ENCODE measurements around the gene DCLRE1B.
"Not testable (repeated sequence)": the region's sequence is repeated elsewhere in the genome, so short reads cannot be mapped to it uniquely, and the experiment has no call there.

The DCLRE1B gene

GRCh38 chr1:113947388-113948107, 42.4 kb downstream of the DCLRE1B start:
- Histone ChIP-seq H2AFZ (ENCODE audit: low read length) (no peak overlapping the region), H3K4me3 (ENCODE audit: low read depth, low read length, poor library complexity, severe bottlenecking) (peak overlapping the region; percentile 1), H3K79me2 (ENCODE audit: insufficient read depth, low read length) (peaks cover 79% of the 10 kb centered on the region), H3K9ac (ENCODE audit: low read length) (peak overlapping the region; percentile 35; the same call in 1 of the 2 replicates), H3K27me3 (ENCODE audit: insufficient read depth, low read length) (no peaks in the 10 kb centered on the region), H3K4me2 (ENCODE audit: low read length) (peak overlapping the region; percentile 60), H4K20me1 (ENCODE audit: insufficient read depth, low read length) (no peaks in the 10 kb centered on the region), H3K4me1 (ENCODE audit: insufficient read depth, low read length, severe bottlenecking) (peaks cover 29% of the 10 kb centered on the region), H3K9me2 (ENCODE audit: low read depth, low read length) (no peaks in the 10 kb centered on the region), H3K27ac (ENCODE audit: low read depth, low read length, poor library complexity, severe bottlenecking) (peak overlapping the region; percentile 67), H3K9me3 (ENCODE audit: low read length) (no peaks in the 10 kb centered on the region), H3K36me3 (ENCODE audit: insufficient read depth, low read length) (peaks cover 46% of the 10 kb centered on the region), H3F3A (ENCODE audit: insufficient read depth, low read length) (no peaks in the 10 kb centered on the region)
- TF ChIP-seq EZH2 (IDR thresholded peaks at IDR 0.05; ENCODE audit: borderline replicate concordance, low read length) (no peak), CTCF (IDR thresholded peaks at IDR 0.05; ENCODE audit: low read length) (no peak)

- H3K9me3 ChIP-seq (ENCODE audit: low read length); H3K4me3 ChIP-seq (ENCODE audit: low read depth, low read length, poor library complexity, severe bottlenecking); H3K27me3 ChIP-seq (ENCODE audit: insufficient read depth, low read length); H3K9ac ChIP-seq (ENCODE audit: low read length); H3K9me2 ChIP-seq (ENCODE audit: low read depth, low read length); H3F3A ChIP-seq (ENCODE audit: insufficient read depth, low read length); H4K20me1 ChIP-seq (ENCODE audit: insufficient read depth, low read length); H2AFZ ChIP-seq (ENCODE audit: low read length): not testable (repeated sequence)
- Histone ChIP-seq H3K36me3 (ENCODE audit: insufficient read depth, low read length) (peaks cover 45% of the 10 kb centered on the region), H3K79me2 (ENCODE audit: insufficient read depth, low read length) (peaks cover 75% of the 10 kb centered on the region), H3K27ac (ENCODE audit: low read depth, low read length, poor library complexity, severe bottlenecking) (peak overlapping the region; percentile 67), H3K4me2 (ENCODE audit: low read length) (peak overlapping the region; percentile 60; the same call in 1 of the 2 replicates), H3K4me1 (ENCODE audit: insufficient read depth, low read length, severe bottlenecking) (peaks cover 29% of the 10 kb centered on the region)
Observed at GRCh38 chr1:113948151-113948550, 43.0 kb downstream of the DCLRE1B start.

- Histone ChIP-seq H3K4me3 (ENCODE audit: low read depth, low read length, poor library complexity, severe bottlenecking) (no peak overlapping the region), H3K9me2 (ENCODE audit: low read depth, low read length) (no peaks in the 10 kb centered on the region), H3K36me3 (ENCODE audit: insufficient read depth, low read length) (peaks cover 43% of the 10 kb centered on the region), H3K4me1 (ENCODE audit: insufficient read depth, low read length, severe bottlenecking) (peaks cover 29% of the 10 kb centered on the region), H3K79me2 (ENCODE audit: insufficient read depth, low read length) (peaks cover 67% of the 10 kb centered on the region), H3F3A (ENCODE audit: insufficient read depth, low read length) (no peaks in the 10 kb centered on the region), H3K9me3 (ENCODE audit: low read length) (no peaks in the 10 kb centered on the region), H2AFZ (ENCODE audit: low read length) (no peak overlapping the region), H4K20me1 (ENCODE audit: insufficient read depth, low read length) (no peaks in the 10 kb centered on the region), H3K27ac (ENCODE audit: low read depth, low read length, poor library complexity, severe bottlenecking) (no peak overlapping the region), H3K9ac (ENCODE audit: low read length) (no peak overlapping the region), H3K4me2 (ENCODE audit: low read length) (no peak overlapping the region), H3K27me3 (ENCODE audit: insufficient read depth, low read length) (no peaks in the 10 kb centered on the region)
- no peak; the same call in 1 of the 2 replicates for TF ChIP-seq CTCF (IDR thresholded peaks at IDR 0.05; ENCODE audit: low read length)
- no peak for TF ChIP-seq EZH2 (IDR thresholded peaks at IDR 0.05; ENCODE audit: borderline replicate concordance, low read length)
Observed at GRCh38 chr1:113949007-113949406, 43.9 kb downstream of the DCLRE1B start.

GRCh38 chr1:113950908-113951307, 45.8 kb downstream of the DCLRE1B start:
- Histone ChIP-seq H3K4me2 (ENCODE audit: low read length) (no peak overlapping the region), H2AFZ (ENCODE audit: low read length) (no peak overlapping the region), H4K20me1 (ENCODE audit: insufficient read depth, low read length) (no peaks in the 10 kb centered on the region), H3F3A (ENCODE audit: insufficient read depth, low read length) (no peaks in the 10 kb centered on the region), H3K27me3 (ENCODE audit: insufficient read depth, low read length) (no peaks in the 10 kb centered on the region), H3K4me1 (ENCODE audit: insufficient read depth, low read length, severe bottlenecking) (peaks cover 24% of the 10 kb centered on the region), H3K79me2 (ENCODE audit: insufficient read depth, low read length) (peaks cover 56% of the 10 kb centered on the region), H3K9ac (ENCODE audit: low read length) (no peak overlapping the region), H3K9me2 (ENCODE audit: low read depth, low read length) (no peaks in the 10 kb centered on the region), H3K27ac (ENCODE audit: low read depth, low read length, poor library complexity, severe bottlenecking) (no peak overlapping the region), H3K36me3 (ENCODE audit: insufficient read depth, low read length) (peaks cover 44% of the 10 kb centered on the region; the same call in 1 of the 2 replicates), H3K9me3 (ENCODE audit: low read length) (no peaks in the 10 kb centered on the region), H3K4me3 (ENCODE audit: low read depth, low read length, poor library complexity, severe bottlenecking) (no peak overlapping the region)
- TF ChIP-seq CTCF (IDR thresholded peaks at IDR 0.05; ENCODE audit: low read length) (no peak), EZH2 (IDR thresholded peaks at IDR 0.05; ENCODE audit: borderline replicate concordance, low read length) (no peak)
